ENCODE data around the gene TUBGCP3.

The TUBGCP3 gene

GRCh38 chr13:112477070-112477619 is 110.8 kb downstream of the TUBGCP3 start:
- DNase-seq (ENCODE audit: low read depth): no peak

DNA sequence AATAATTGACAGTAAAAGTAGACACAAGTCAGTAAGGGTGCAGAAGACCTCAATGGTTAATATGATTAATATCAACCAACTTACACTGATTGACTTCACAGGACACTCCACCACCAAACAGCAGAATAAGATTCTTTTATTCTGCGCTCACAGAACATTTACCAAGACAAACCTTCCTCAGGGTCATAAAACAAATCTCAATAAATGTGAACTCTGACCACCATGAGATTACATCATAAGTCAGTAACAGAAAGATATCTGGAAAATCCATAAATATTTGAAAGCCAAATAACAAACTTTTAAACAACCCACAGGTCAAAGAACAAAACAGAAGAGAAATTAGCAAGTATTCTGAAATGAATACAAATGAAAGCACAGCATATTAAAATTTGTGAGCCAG is 112.1 kb downstream of the TUBGCP3 start:
- no peak for DNase-seq (ENCODE audit: low read depth)

DNA sequence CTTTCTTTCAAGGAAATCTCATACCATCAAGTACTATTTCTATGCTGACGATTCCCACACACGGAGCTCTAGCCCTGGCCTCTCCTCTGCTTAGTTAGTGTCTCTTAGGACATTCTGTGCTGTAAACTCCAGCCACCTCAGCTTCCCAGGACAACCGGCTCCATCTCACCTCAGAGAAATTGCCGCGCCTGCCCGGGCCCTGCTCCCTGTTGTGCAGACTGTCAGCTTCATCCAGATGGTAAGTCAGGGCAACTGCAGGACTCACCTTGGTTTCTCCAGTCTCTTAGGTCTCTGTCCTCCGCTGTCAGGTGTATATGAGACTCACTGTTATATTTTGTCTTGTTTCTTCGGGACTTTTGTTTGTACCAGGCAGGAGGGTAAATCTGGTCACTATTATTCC is 113.1 kb downstream of the TUBGCP3 start:
- no peak for DNase-seq (ENCODE audit: low read depth)

DNA sequence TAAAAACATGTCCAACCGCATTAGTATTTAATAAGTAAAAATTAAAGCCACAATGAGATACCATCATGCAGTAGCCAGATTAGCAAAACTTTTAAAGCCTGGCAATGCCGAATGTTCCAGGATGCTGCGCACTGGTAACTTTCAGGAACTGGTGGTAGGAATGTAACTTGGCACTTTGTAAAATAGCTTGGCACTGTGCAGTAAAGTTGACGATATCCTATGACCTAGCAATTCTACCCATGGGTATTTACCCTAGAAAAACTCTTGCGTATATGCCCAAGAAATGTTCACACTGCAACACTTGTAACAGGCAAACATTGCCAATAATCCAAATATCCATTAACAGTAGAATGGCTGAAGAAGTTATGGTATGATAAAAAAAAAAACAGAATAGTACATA is 114.1 kb downstream of the TUBGCP3 start:
- DNase-seq (ENCODE audit: low read depth): no peak

DNA sequence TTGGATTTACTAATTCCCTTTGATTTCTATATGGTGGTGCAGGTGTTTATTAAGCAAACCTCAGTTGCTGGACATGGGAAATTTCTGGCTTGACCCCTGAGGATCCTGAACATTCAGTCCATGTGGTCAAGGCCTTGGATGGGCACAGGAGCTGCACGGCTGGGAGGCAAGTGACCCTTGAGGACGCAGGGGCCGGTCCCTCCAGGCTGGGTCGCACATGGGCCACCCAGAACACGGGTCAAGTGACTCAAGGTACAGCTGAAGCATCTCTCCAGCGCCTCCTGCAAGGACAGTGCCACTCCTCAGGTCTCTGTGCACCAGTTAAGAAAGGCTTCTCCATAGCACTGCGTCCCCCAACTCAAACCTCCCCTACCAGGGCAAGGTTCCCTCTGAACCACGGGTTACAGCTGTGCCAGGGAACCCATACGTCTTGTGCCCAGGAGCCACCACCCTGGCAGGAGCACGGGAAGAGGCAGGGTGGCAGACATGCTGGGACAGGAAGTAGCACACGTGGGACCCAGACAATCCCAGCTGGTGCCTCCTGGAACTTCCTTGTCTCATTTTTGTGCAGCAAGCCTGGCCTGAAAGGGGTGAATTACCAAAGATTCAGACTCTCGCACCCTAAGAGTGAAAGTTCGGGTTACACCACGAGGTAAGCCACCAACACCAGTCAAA is 118.7 kb downstream of the TUBGCP3 start:
- DNase-seq (ENCODE audit: low read depth): no peak

- DNase-seq (ENCODE audit: low read depth): no peak
These were observed 119.9 kb downstream of the TUBGCP3 start for GRCh38 chr13:112468069-112468468.

DNA sequence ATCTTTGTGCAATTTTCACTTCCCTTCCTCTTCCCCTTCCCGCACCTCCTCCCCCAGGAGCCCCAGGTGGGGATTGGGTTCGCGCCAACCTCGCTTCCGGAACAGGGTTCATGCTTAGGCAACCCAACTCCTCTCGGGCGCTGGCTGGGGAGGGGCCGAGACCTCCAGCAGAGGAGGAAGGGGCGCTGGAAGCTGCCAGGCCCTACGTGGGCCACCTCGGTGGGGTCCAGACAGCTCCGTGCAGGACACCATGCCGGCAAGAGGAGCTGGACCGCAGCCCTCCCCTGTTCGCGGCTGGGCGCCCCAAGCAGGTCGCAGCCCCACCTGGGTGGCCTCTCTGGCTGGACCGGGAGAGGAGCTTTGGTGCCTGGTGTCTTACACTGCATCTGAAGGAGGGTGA is 120.7 kb downstream of the TUBGCP3 start:
- DNase-seq (ENCODE audit: low read depth): no peak

GRCh38 chr13:112466132-112467058 is 121.6 kb downstream of the TUBGCP3 start:
- no peak for DNase-seq (ENCODE audit: low read depth)

DNA sequence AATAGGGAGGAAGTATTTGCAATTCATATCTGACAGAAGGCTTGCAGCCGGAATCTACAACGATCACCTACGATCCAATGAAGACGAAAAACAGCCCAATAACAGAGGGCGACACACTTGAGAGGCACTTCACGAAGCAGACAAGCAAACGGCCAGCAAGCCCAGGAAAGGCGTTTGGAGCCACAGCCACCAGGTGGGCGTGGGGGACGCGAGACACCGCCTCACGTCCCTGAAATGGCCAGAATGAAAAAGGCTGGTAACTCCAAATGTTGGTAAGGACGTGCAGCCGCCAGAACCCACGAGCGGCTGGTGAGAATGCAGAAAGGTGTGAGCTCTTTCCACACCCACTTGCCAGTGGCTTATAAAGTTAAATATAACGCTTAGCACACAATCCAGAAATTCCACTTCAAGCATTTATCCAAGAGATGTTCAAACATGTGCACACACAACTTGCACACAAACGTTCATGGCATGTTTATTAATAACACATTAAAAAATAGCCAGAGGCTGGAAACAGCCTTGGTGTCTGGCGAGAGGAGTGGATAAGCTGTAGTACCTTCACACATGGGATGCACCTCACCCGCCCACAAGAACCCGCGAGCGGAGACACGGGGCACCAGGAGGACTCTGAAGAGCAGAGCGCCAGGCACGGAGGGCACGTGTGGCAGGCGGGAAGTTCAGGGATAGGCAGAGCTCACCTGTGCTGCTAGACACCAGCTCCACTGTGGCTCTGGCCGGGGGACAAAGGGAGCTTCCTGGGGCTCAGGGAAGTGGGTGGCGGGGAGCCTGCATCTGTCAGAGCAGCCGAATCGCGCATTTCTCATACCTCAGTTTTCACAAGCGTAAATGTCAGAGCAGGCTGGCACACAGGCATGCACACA is 122.5 kb downstream of the TUBGCP3 start:
- DNase-seq (ENCODE audit: low read depth): no peak

DNA sequence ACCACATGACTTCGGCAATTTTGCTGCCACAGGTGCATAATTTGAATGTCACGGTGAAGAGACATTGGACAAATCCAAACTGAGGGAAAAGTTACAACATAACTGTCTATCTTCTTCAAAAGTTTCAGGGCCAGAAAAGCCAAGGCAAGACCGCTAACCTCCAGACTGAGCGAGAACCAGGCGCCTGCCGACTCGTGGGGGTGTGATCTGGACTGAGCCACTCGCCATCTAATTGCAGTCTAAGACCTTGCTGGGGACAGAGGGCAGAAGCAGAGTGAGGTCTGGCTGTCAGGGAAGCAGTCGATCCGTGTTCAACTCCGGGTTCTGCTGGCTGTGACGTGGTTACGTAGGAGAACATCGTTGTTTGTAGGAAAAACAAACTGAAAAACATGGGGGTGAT is 123.2 kb downstream of the TUBGCP3 start:
- no peak for DNase-seq (ENCODE audit: low read depth)

DNA sequence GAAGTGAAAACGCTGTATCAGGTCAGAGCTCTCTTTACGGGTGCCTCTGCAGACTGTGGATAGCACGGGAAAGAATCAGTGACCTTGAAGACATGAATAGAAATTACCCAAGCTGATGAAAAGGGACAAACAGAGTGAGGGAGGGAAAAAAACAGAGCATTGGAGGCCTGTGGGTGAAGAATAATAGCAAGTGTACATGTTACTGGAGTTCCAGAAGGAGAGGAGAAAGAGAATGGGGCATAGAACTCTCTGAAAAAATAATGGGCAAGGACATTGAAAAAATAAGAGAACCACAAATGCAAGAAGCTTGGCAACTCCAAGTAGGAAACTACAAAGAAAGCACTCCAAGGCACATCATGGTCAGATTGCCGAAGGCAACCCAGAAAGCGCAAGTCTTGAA is 125.5 kb downstream of the TUBGCP3 start:
- no peak for DNase-seq (ENCODE audit: low read depth)

DNA sequence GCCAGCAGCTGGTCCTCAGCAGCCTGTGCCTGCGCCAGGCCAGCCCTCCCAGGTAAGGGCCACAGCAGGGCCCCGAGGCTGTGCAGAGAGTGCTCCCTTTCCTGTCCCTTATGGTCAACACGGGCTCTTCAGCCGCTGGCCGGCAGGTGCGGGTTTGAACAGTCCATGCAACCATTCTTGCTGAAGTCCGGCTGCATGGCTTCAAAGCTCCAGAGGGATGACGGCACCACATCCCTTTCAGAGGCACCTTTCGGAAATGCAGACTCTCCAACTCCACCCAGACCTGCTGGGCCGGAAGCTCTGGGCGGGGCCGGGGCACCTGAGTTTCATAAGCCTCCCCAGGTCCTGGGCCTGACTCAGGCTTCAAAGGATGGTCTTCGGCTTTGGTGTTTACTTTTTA is 130.5 kb downstream of the TUBGCP3 start:
- no peak for DNase-seq (ENCODE audit: low read depth)

- DNase-seq (ENCODE audit: low read depth): no peak
These were observed 130.9 kb downstream of the TUBGCP3 start for GRCh38 chr13:112457081-112457480.

DNA sequence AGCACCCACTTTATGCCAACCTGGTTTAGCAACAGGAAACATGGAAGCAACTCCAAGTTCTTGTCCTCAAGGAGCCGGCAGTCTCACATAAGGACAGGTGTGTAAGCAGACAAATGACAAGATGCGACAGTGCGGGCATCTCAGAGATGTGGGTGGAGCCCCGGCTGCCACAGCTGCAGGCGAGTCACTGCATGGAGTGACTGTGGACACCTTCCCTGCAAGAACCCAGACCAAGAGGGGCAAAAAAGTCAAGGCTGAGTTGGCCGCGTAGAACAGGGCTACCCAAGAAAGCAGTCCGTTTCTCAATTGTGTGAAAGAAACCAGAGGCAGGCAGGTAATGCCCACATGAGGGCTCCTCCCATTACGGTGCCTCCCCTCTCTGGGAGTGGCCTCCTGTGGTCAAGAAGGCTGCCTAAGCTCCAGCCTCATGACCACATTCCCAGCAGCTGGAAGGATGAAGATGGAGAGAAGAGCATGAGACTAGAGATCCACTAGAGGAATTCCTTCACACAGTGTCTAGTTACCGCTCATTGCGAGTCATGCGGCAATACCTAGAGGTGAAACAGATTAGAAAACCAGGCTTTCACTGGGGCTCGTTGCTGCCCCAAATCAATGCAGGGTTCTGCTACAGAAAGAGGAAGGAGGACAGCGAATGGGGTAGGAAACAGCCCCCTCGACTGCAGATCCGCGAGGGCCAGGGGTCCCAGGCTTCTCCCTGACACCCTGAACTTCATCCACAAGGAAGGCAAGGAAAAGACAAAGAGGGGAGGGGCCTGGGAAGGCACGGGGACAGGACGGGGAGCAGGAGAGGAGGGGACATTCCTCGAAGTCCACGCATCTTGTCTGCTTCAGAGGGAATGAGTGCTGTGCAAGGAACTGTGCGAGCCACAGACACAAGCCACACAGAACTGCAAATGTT is 131.6 kb downstream of the TUBGCP3 start:
- no peak for DNase-seq (ENCODE audit: low read depth)

- no peak for DNase-seq (ENCODE audit: low read depth)
These were observed 132.4 kb downstream of the TUBGCP3 start for GRCh38 chr13:112455476-112456059.

GRCh38 chr13:112454648-112455334 is 133.2 kb downstream of the TUBGCP3 start:
- no peak for DNase-seq (ENCODE audit: low read depth)

GRCh38 chr13:112453874-112454647 is 133.9 kb downstream of the TUBGCP3 start:
- no peak for DNase-seq (ENCODE audit: low read depth)

- no peak for DNase-seq (ENCODE audit: low read depth)
These were observed 134.6 kb downstream of the TUBGCP3 start for GRCh38 chr13:112453207-112453829.

All from activated T-cell treated with anti-CD3 and anti-CD28 coated beads for 48 hours (primary cell).